Thyroid gland (tissue), 4 donors: ENCODE results near the gene CYP2B6.
"Not testable (repeated sequence)": the region's sequence is repeated elsewhere in the genome, so short reads cannot be mapped to it uniquely, and the experiment has no call there.

Source experiments
- CTCF ChIP-seq, 6 experiments: fragments of 200-600 bp in 3 of 6; fragments of 450-650 bp in 3 of 6; sonication (generic) in 3 of 6; IDR thresholded peaks; one replicate each; pipeline ENCODE4 v1.5.1; 2016 to 2019; ENCODE audit warnings: antibody characterized with exemption in 6 of 6, mild to moderate bottlenecking in 2 of 6, inconsistent platforms in 1 of 6, moderate library complexity in 1 of 6
- POLR2A ChIP-seq, 2 donors: fragments of 450-650 bp; IDR thresholded peaks; one replicate each; pipeline ENCODE4 v1.6.1; 2017; ENCODE audit warnings: antibody characterized with exemption in 2 of 2, mild to moderate bottlenecking in 2 of 2, moderate library complexity in 1 of 2

GRCh38 chr19:40966591-40966990 lies 24.5 kb upstream of the CYP2B6 start:
- not testable (repeated sequence) for TF ChIP-seq CTCF, POLR2A (IDR thresholded peaks at IDR 0.05)
